AG04449 (cell line): Measurements from ENCODE around the gene ASB6.
"Not testable (repeated sequence)": the region's sequence is repeated elsewhere in the genome, so short reads cannot be mapped to it uniquely, and the experiment has no call there.

Experiments
- CTCF ChIA-PET: fragments of 350-600 bp; formaldehyde crosslinking; extraction: SDS; loops from one replicate; lab custom pipeline; 2021; ENCODE audit warnings: antibody characterized with exemption; lab: Yijun Ruan, JAX
- POLR2A ChIA-PET: fragments of 400-600, 350-600 bp; formaldehyde crosslinking; extraction: SDS; loops from one replicate; lab custom pipeline; 2020; ENCODE audit warnings: antibody characterized with exemption, inconsistent platforms; lab: Yijun Ruan, JAX
- DNase-seq: peaks from one replicate; pipeline ENCODE4 v3.0.0-alpha.2; 2010; ENCODE audit warnings: low read depth, low spot score
- H3K4me3 ChIP-seq: 2 replicates; pipeline ENCODE4 v1.5.1; 2011; ENCODE audit warnings: low read depth, mild to moderate bottlenecking, control low read depth, low read length
- CTCF ChIP-seq: IDR thresholded peaks from one replicate; pipeline ENCODE4 v1.5.1; 2011; ENCODE audit warnings: mild to moderate bottlenecking, moderate library complexity, low read length, control low read depth, inconsistent platforms; ENCODE audit not compliant: insufficient read depth; ENCODE audit errors: missing control alignments

ASB6 gene

GRCh38 chr9:129596541-129597331 is 45.2 kb downstream of the ASB6 start:
- no peak for DNase-seq
- H3K4me3 ChIP-seq = peak overlapping the region; percentile 44
- ChIA-PET POLR2A (interaction anchor here (1.1 to 3.5 kb wide), 9 partner anchors 10 to 457 kb away, joined by 3 to 15 read pairs (median 5); partner anchors contain the start of gene IER5L), CTCF (interaction anchor here (0.7 to 3.0 kb wide), 10 partner anchors 8 to 465 kb away, joined by 3 to 15 read pairs (median 4); no protein-coding TSS in a partner anchor)
- TF ChIP-seq CTCF = no peak

GRCh38 chr9:129595903-129596540 is 45.9 kb downstream of the ASB6 start:
- no peak overlapping the region for H3K4me3 ChIP-seq
- ChIA-PET CTCF (interaction anchor here (0.9 to 3.0 kb wide), 6 partner anchors 9 to 464 kb away, joined by 3 to 15 read pairs (median 4); no protein-coding TSS in a partner anchor), POLR2A (interaction anchor here (1.1 to 3.5 kb wide), 5 partner anchors 9 to 423 kb away, joined by 4 to 15 read pairs (median 7); partner anchors contain the start of gene IER5L)
- TF ChIP-seq CTCF = no peak
- DNase-seq = no peak

- ChIA-PET POLR2A (interaction anchor here (3.5 kb wide), 1 partner anchor 99 kb away, joined by 15 read pairs; no protein-coding TSS in a partner anchor), CTCF (interaction anchor here (0.9 to 3.0 kb wide), 5 partner anchors 8 to 464 kb away, joined by 3 to 15 read pairs (median 5); no protein-coding TSS in a partner anchor)
- H3K4me3 ChIP-seq = no peak overlapping the region
- TF ChIP-seq CTCF = no peak
- no peak for DNase-seq
These were observed 46.6 kb downstream of the ASB6 start for GRCh38 chr9:129595311-129595741.

- no peak for TF ChIP-seq CTCF
- no peak for DNase-seq
- ChIA-PET CTCF (no interaction called here), POLR2A (interaction anchor here (3.5 kb wide), 1 partner anchor 98 kb away, joined by 15 read pairs; no protein-coding TSS in a partner anchor)
- no peak overlapping the region for H3K4me3 ChIP-seq
These were observed 47.3 kb downstream of the ASB6 start for GRCh38 chr9:129594632-129595031.

- ChIA-PET CTCF (interaction anchor here (1.2 to 1.7 kb wide), 3 partner anchors 8 to 454 kb away, joined by 4 to 5 read pairs (median 5); partner anchors contain the start of gene C9orf50), POLR2A (interaction anchor here (1.2 kb wide), 1 partner anchor 109 kb away, joined by 3 read pairs; no protein-coding TSS in a partner anchor)
- H3K4me3 ChIP-seq, DNase-seq: not testable (repeated sequence)
These were observed 49.2 kb downstream of the ASB6 start for GRCh38 chr9:129592790-129593189.

GRCh38 chr9:129591916-129592315 is 50.0 kb downstream of the ASB6 start:
- DNase-seq = no peak
- ChIA-PET POLR2A (no interaction called here), CTCF (interaction anchor here (1.2 to 1.7 kb wide), 2 partner anchors 14 to 453 kb away, joined by 3 to 5 read pairs; no protein-coding TSS in a partner anchor)
- no peak overlapping the region for H3K4me3 ChIP-seq
- TF ChIP-seq CTCF = no peak
